B cell (primary cell): ENCODE measurements around the gene SFXN5. TPM values are rescaled to one million over a fixed set of nuclear protein-coding genes. Genes with fewer than 3 reads are reported as not detected.

ENCODE experiments used
- ATAC-seq: fragments of 200-7000 bp; cut with Tn5 transposase; one replicate; pipeline ENCODE4 v1.10.0; 2021; ENCODE audit warnings: low read depth, mild to moderate bottlenecking, moderate number of reproducible peaks, moderate library complexity
- CTCF ChIA-PET: fragments of 350-600 bp; sonication (Branson Sonifier 250); formaldehyde crosslinking; loops from one replicate; lab custom pipeline; 2021; ENCODE audit warnings: antibody characterized with exemption, inconsistent platforms; lab: Charles Lee
- POLR2A ChIA-PET: fragments of 350-600 bp; sonication (Branson Sonifier 250); formaldehyde crosslinking; loops from one replicate; lab custom pipeline; 2021; ENCODE audit warnings: antibody characterized with exemption; lab: Charles Lee
- DNase-seq: peaks from one replicate; pipeline ENCODE4 v3.0.0; 2013
- H2AFZ ChIP-seq: 2 replicates; pipeline ENCODE4 v1.6.1; 2012; ENCODE audit warnings: mild to moderate bottlenecking, low read depth, low read length; ENCODE audit not compliant: insufficient read depth, poor library complexity, severe bottlenecking
- H3K27ac ChIP-seq, 2 donors: 1 replicate in 1 of 2; 2 replicates in 1 of 2; pipeline ENCODE4 v1.5.1; 2012 to 2013; ENCODE audit warnings: low read length in 2 of 2, mild to moderate bottlenecking in 2 of 2, moderate library complexity in 1 of 2
- H3K27me3 ChIP-seq, 4 experiments: fragments of 200-600 bp in 1 of 4; sonication (generic) in 1 of 4; replicated peaks in 1 of 4; 1 replicate in 2 of 4; 2 replicates in 2 of 4; pipeline versions ENCODE4 v1.6.1 to v1.7.0; 2013 to 2016; ENCODE audit warnings: low read length in 3 of 4, mild to moderate bottlenecking in 2 of 4, mixed read lengths in 1 of 4, moderate library complexity in 1 of 4; ENCODE audit not compliant: insufficient read depth in 4 of 4, control insufficient read depth in 3 of 4; ENCODE audit errors: control extremely low read depth in 1 of 4
- H3K36me3 ChIP-seq, 2 experiments: replicated peaks in 1 of 2; 1 replicate in 1 of 2; 2 replicates in 1 of 2; pipeline versions ENCODE4 v1.6.1 to v1.7.1; 2013; ENCODE audit warnings: low read length in 1 of 2; ENCODE audit not compliant: insufficient read depth in 2 of 2, control insufficient read depth in 1 of 2; ENCODE audit errors: control extremely low read depth in 1 of 2, extremely low read depth in 1 of 2
- H3K4me1 ChIP-seq, 2 donors: fragments of 200-600 bp in 1 of 2; sonication (generic) in 1 of 2; 1 replicate in 1 of 2; 2 replicates in 1 of 2; pipeline versions ENCODE4 v1.5.1 to v1.6.1; 2013 to 2017; ENCODE audit warnings: low read length in 2 of 2; ENCODE audit not compliant: control insufficient read depth in 2 of 2, insufficient read depth in 2 of 2
- H3K4me2 ChIP-seq: replicated peaks from 2 replicates; pipeline ENCODE3; 2012; ENCODE audit warnings: mild to moderate bottlenecking, low read depth, low read length; ENCODE audit not compliant: poor library complexity, severe bottlenecking
- H3K4me3 ChIP-seq, 5 experiments: fragments of 200-600 bp in 1 of 5; sonication (generic) in 1 of 5; 1 replicate in 3 of 5; 2 replicates in 2 of 5; pipeline versions ENCODE4 v1.5.1 to v1.7.0; 2011 to 2016; ENCODE audit warnings: low read length in 4 of 5, mild to moderate bottlenecking in 4 of 5, low read depth in 2 of 5, control low read depth in 1 of 5, moderate library complexity in 1 of 5; ENCODE audit not compliant: insufficient read depth in 1 of 5; ENCODE audit errors: control extremely low read depth in 1 of 5, extremely low read depth in 1 of 5
- H3K79me2 ChIP-seq: fragments of 200-600 bp; sonication (generic); one replicate; pipeline ENCODE4 v1.6.0; 2016; ENCODE audit warnings: low read length; ENCODE audit not compliant: control insufficient read depth, insufficient read depth
- H3K9ac ChIP-seq: fragments of 200-600 bp; sonication (generic); 2 replicates; pipeline ENCODE4 v1.6.1; 2017; ENCODE audit warnings: mild to moderate bottlenecking, low read length, moderate library complexity
- H3K9me3 ChIP-seq, 3 donors: one replicate each; pipeline versions ENCODE4 v1.6.1 to v1.7.1; 2013; ENCODE audit warnings: low read length in 2 of 3; ENCODE audit not compliant: control insufficient read depth in 2 of 3, insufficient read depth in 1 of 3; ENCODE audit errors: control extremely low read depth in 1 of 3
- H4K20me1 ChIP-seq: 2 replicates; pipeline ENCODE4 v1.6.0; 2012; ENCODE audit warnings: mild to moderate bottlenecking, low read length; ENCODE audit not compliant: insufficient read depth, control insufficient read depth, poor library complexity, severe bottlenecking
- H3K27ac Mint-ChIP-seq: one replicate; pipeline ENCODE4 v1.8.0; 2021; ENCODE audit warnings: mixed read lengths
- H3K27me3 Mint-ChIP-seq: one replicate; pipeline ENCODE4 v1.8.0; 2021; ENCODE audit warnings: mixed read lengths
- H3K4me1 Mint-ChIP-seq: one replicate; pipeline ENCODE4 v1.8.0; 2021; ENCODE audit warnings: mixed read lengths
- H3K4me3 Mint-ChIP-seq: one replicate; pipeline ENCODE4 v1.8.0; 2021; ENCODE audit warnings: mixed read lengths
- H3K9me3 Mint-ChIP-seq: one replicate; pipeline ENCODE4 v1.8.0; 2022; ENCODE audit warnings: mixed read lengths; ENCODE audit not compliant: insufficient read depth
- EZH2 ChIP-seq: IDR thresholded peaks from 2 replicates; pipeline ENCODE4 v1.6.1; 2012; ENCODE audit warnings: borderline replicate concordance, low read depth, mild to moderate bottlenecking, moderate library complexity, low read length; ENCODE audit not compliant: insufficient read depth, poor library complexity, severe bottlenecking
- WGBS: methylation state at CpG from one replicate; pipeline ENCODE4 v1.1.5; 2013; ENCODE audit warnings: missing lambda C conversion rate; ENCODE audit not compliant: insufficient coverage; 5-methylcytosine and 5-hydroxymethylcytosine counted together
- intact Hi-C: fragments of 100-400 bp; cut with micrococcal nuclease; formaldehyde crosslinking; loops from one replicate; pipeline ENCODE4 v1.10.0; 2022
- polyA plus RNA-seq: library from polyadenylated mRNA; depleted of rRNA; stranded (reverse); fragments of >200 nt; gene quantifications from 2 replicates; pipeline ENCODE4 v1.2.3, GENCODE V29; 2012
- total RNA-seq, 2 donors: library from RNA; stranded (reverse); fragments of 120-200 nt in 1 of 2; gene quantifications; 1 replicate in 1 of 2; 2 replicates in 1 of 2; pipeline versions ENCODE4 v1.2.3 to v1.2.4, GENCODE V29; 2013 to 2022
- TF ChIP-seq, protein P1 (sequence below): fragments of 200-600 bp; IDR thresholded peaks from one replicate; pipeline ENCODE4 v1.8.0; 2022; ENCODE audit warnings: antibody characterized with exemption, mild to moderate bottlenecking

The SFXN5 gene
- total and polyA plus RNA-seq, 2 donors (not counting 1 experiment from before 2014, with no cell fraction given): 8.0 to 16.9 TPM

DNA sequence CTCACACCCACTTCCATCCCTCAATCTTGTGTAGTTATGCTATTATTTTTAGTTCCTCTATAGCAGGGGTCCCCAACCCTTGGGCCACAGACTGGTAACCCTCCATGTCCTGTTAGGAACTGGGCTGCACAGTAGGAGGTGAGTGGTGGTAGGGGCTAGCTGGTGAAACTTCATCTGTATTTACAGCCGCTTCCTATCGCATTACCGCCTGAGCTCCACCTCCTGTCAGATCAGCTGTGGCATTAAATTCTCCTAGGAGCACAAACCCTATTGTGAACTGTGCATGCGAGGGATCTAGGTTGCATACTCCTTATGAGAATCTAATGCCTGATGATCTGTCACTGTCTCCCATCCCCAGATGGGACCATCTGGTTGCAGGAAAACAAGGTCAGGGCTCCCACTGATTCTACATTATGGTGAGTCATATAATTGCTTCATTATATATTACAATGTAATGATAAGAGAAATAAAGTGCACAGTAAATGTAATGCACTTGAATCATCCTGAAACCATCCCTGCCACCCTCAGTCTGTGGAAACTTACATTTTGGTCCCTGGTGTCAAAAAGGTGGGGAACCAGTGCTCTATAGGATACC is 42.9 kb upstream of the SFXN5 start:
- Histone ChIP-seq H2AFZ (no peak overlapping the region), H4K20me1 (no peaks in the 10 kb centered on the region), H3K36me3 (no peaks in the 10 kb centered on the region), H3K4me2 (no peak overlapping the region), H3K4me1 (peaks cover 17% of the 10 kb centered on the region in 2 donors), H3K4me3 (no peak overlapping the region), H3K27ac (no peak overlapping the region), H3K27me3 (peaks cover 0 to 23% (median 8%) of the 10 kb centered on the region in 4 experiments), H3K79me2 (no peaks in the 10 kb centered on the region), H3K9ac (no peak overlapping the region), H3K9me3 (peaks cover 0 to 8% (median 0%) of the 10 kb centered on the region in 3 donors)
- no peak for ATAC-seq
- intact Hi-C loops: loop anchor here (5.0 kb wide), 3 partner anchors 118 to 1538 kb away; partner anchors contain the start of genes CCT7, EMX1, PRADC1 and SEMA4F
- Mint-ChIP-seq H3K4me3 (peak overlapping the region; percentile 69), H3K9me3 (no peaks in the 10 kb centered on the region), H3K27ac (no peak overlapping the region), H3K4me1 (peaks cover 8% of the 10 kb centered on the region), H3K27me3 (peaks cover 6% of the 10 kb centered on the region)
- ChIA-PET POLR2A (no interaction called here), CTCF (interaction anchor here (0.9 to 3.8 kb wide), 3 partner anchors 29 to 122 kb away, joined by 3 to 23 read pairs (median 5); no protein-coding TSS in a partner anchor)
- 98% methylated on average over 4 of the region's 4 CpGs for WGBS
- no peak for TF ChIP-seq EZH2
- TF ChIP-seq, protein P1, sequence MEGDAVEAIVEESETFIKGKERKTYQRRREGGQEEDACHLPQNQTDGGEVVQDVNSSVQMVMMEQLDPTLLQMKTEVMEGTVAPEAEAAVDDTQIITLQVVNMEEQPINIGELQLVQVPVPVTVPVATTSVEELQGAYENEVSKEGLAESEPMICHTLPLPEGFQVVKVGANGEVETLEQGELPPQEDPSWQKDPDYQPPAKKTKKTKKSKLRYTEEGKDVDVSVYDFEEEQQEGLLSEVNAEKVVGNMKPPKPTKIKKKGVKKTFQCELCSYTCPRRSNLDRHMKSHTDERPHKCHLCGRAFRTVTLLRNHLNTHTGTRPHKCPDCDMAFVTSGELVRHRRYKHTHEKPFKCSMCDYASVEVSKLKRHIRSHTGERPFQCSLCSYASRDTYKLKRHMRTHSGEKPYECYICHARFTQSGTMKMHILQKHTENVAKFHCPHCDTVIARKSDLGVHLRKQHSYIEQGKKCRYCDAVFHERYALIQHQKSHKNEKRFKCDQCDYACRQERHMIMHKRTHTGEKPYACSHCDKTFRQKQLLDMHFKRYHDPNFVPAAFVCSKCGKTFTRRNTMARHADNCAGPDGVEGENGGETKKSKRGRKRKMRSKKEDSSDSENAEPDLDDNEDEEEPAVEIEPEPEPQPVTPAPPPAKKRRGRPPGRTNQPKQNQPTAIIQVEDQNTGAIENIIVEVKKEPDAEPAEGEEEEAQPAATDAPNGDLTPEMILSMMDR: no peak
- no peak for DNase-seq
